Measurements from ENCODE around the gene ACTR3. TPM values are rescaled to one million over a fixed set of nuclear protein-coding genes. Genes with fewer than 3 reads are reported as not detected.
A peak's percentile ranks its signal among the peaks of the same experiment; 100 is the strongest.

The ACTR3 gene
- total RNA-seq, 2 donors from 2014 or later, result 229 to 267 TPM

DNA sequence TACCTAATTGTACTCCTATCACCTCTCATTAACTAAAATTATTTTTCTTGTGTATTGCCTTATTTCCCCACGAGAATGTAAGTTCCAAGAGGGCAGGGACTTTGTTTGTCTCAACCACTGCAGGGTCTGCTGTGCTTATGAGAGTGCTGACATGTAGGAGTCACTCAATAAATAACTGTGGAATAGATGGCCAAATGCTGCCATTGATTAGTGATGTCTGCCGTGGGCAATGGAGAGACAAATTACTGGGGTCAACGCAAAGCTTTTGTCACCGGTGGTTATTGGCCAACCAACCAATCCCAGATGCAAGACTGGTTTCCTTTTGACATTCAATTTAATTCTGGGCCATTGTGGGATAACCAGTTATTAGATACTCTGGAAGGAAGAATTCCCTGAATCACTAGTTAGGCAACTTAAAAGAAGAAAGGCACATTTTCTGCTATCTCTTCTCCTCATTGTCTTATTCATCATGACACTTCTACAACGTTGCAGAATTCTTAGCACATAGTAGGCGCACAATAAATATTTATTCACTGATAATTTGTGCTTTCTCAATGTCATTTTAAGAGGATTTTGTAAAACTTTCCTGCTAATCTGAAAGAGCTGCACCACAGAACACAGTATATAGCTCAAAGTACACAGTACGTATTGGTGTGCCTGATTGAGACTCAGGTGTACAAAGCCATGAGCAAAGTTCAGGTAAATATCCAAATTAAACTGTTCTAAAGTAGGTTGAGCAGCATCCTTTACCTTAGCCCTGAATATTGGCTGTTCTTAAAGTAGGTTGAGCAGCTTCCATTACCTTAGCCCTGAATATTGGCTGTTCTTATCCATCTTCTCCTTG is 95.9 kb downstream of the ACTR3 start:
- H3K27ac Mint-ChIP-seq, result no peak overlapping the region
- no peaks in the 10 kb centered on the region for H3K27me3 Mint-ChIP-seq
- no peak for ATAC-seq
- H3K9me3 ChIP-seq (ENCODE audit: control insufficient read depth, low read length, poor library complexity, severe bottlenecking), result no peaks in the 10 kb centered on the region
- no peak overlapping the region for H3K4me3 Mint-ChIP-seq
- H3K4me1 Mint-ChIP-seq, result no peaks in the 10 kb centered on the region
- H3K36me3 Mint-ChIP-seq (ENCODE audit: low read depth), result peaks cover 3% of the 10 kb centered on the region
- DNase-seq, result no peak

DNA sequence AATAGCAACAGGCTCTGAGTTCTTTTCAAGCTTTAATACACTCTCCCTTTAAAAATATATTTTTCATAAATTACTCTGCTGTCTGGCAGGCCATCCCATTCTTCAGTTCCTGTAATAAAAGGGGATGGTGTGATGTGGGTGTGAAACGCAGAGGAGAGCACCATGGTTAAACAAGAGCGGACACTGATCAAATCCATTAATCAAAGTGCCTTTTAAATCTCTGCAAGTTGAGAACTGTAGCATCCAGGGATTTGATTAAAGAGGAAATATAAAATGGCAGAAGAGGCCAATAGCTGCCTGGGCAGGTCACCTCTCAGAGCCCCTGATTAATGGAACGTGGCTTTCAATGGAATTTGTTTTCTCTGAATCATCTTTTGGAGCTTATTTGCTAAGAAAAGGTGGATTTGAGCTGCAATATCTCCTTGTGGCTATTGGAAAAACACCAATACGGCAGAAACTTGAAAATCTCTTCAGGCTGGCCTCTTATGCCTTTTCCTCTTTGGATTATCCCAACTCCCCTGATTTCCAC is 96.9 kb downstream of the ACTR3 start:
- Mint-ChIP-seq H3K36me3 (ENCODE audit: low read depth) (no peaks in the 10 kb centered on the region), H3K4me1 (no peaks in the 10 kb centered on the region), H3K27ac (no peak overlapping the region), H3K27me3 (no peaks in the 10 kb centered on the region), H3K4me3 (no peak overlapping the region)
- ATAC-seq (no peak), DNase-seq (no peak)
- H3K9me3 ChIP-seq (ENCODE audit: control insufficient read depth, low read length, poor library complexity, severe bottlenecking), result no peaks in the 10 kb centered on the region

- no peak for DNase-seq
- no peak for ATAC-seq
- Mint-ChIP-seq H3K4me1 (no peaks in the 10 kb centered on the region), H3K27me3 (no peaks in the 10 kb centered on the region), H3K27ac (no peak overlapping the region), H3K36me3 (ENCODE audit: low read depth) (peaks cover 2% of the 10 kb centered on the region), H3K4me3 (no peak overlapping the region)
- no peaks in the 10 kb centered on the region for H3K9me3 ChIP-seq (ENCODE audit: control insufficient read depth, low read length, poor library complexity, severe bottlenecking)
These were observed 102.2 kb downstream of the ACTR3 start for GRCh38 chr2:113992090-113992489.

DNA sequence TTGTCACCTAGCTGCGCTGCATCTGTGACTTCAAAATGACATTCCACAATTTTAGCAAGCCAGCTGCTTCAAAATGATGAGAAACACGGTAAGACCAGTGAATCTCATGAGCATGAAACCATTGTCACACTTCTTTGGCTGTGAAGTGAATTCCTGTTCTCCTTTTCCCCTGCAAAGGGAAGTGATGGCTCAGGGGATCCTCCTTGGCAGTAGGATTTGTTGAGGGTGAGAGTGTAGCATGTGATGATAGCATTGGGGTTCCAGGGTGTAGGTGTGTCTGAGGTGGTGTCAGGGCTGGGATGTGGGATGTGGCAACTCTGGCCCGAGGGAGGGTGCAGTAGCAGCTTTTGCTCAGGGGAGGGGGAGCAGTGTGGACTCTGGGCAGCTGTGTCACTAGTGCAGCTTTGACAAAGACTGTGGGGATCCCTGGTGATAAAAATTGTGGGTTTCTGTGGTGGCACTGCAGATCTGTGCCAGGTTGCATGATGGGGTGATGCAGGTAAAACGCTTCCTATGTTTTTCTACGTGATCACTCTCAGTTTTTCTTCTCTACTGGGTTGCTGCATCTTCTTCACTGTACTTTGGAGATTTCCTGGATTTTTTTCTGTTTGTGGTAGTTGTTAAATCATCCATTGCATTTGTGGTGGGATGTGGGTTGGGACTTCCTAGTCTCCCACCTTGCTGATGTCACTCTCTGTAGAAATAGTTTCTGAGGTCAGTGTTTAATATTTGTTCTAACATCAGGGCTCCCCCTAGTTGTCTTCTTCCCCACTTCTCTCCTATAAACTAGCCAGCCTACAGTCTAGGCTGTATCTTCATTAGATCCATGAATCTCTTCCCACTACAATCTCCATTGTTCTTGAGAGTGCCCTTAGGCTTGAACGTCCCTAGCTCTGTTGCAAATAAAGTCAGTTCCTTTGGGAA is 107.0 kb downstream of the ACTR3 start:
- Mint-ChIP-seq H3K27me3 (no peaks in the 10 kb centered on the region), H3K36me3 (ENCODE audit: low read depth) (peaks cover 8% of the 10 kb centered on the region), H3K4me3 (peak overlapping the region; percentile 46), H3K4me1 (peaks cover 2% of the 10 kb centered on the region), H3K27ac (no peak overlapping the region)
- DNase-seq (no peak), ATAC-seq (no peak)
- H3K9me3 ChIP-seq (ENCODE audit: control insufficient read depth, low read length, poor library complexity, severe bottlenecking), result no peaks in the 10 kb centered on the region

- Mint-ChIP-seq H3K27me3 (no peaks in the 10 kb centered on the region), H3K27ac (no peak overlapping the region), H3K36me3 (ENCODE audit: low read depth) (peaks cover 6% of the 10 kb centered on the region), H3K4me3 (no peak overlapping the region), H3K4me1 (peaks cover 2% of the 10 kb centered on the region)
- DNase-seq, result no peak
- no peak for ATAC-seq
- no peaks in the 10 kb centered on the region for H3K9me3 ChIP-seq (ENCODE audit: control insufficient read depth, low read length, poor library complexity, severe bottlenecking)
These were observed 111.3 kb downstream of the ACTR3 start for GRCh38 chr2:114001152-114001551.

DNA sequence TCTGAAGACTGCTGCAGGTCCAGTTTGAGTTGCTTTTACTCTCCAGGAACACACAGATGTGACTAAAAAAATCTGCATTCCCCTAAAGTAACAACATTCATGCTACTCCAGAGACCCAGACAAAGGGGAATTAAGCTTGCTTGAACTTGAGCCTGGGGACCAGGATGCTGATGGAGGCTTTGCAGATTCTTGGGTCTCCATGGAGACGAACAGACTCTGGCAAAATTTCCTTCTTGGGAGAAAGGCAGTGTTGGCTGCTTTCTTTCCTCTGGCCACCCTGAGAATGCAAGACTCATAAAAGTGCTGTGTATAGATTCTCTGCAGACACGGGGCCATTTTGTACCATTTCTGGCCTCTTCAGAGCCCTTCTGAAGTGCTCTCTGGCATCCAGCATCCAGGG is 112.0 kb downstream of the ACTR3 start:
- Mint-ChIP-seq H3K4me3 (no peak overlapping the region), H3K4me1 (peaks cover 2% of the 10 kb centered on the region), H3K36me3 (ENCODE audit: low read depth) (peaks cover 6% of the 10 kb centered on the region), H3K27me3 (no peaks in the 10 kb centered on the region), H3K27ac (no peak overlapping the region)
- H3K9me3 ChIP-seq (ENCODE audit: control insufficient read depth, low read length, poor library complexity, severe bottlenecking), result no peaks in the 10 kb centered on the region
- no peak for ATAC-seq
- no peak for DNase-seq

DNA sequence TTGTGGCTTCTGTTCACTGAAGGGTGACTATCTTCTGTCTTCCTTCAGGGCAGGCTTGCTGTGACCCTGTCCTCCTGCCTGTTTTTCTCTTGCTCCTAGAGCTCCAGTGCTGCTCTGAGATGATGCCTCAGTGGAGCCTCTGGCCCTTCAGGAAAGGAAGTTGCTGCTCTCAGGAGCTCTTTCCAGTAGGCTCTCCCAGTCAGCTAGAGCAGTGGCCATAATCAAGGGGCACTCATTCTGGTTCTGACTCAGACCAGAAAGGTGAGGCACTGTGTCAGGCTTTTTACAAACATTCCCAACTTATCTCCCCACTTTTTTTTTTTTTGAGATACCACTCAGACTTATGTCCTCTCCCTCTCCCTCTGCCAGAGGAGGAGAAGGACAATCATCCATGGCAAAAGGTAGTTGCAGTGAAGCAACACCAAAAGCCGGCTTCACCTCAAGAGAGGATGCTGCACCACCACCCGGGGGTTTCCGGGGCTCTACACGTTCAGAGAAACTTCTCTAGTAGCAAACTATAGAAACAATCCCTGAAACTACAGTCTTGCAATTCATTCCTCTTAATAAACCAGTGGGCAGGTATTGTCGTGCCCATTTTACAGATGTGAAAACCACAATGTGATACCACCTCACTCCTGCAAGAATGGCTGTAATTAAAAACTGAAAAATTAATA is 115.4 kb downstream of the ACTR3 start:
- Mint-ChIP-seq H3K36me3 (ENCODE audit: low read depth) (no peaks in the 10 kb centered on the region), H3K4me1 (peaks cover 2% of the 10 kb centered on the region), H3K4me3 (no peak overlapping the region), H3K27ac (no peak overlapping the region), H3K27me3 (no peaks in the 10 kb centered on the region)
- ATAC-seq (no peak), DNase-seq (no peak)
- no peaks in the 10 kb centered on the region for H3K9me3 ChIP-seq (ENCODE audit: control insufficient read depth, low read length, poor library complexity, severe bottlenecking)

GRCh38 chr2:114006460-114006859 is 116.6 kb downstream of the ACTR3 start:
- ATAC-seq, result no peak
- Mint-ChIP-seq H3K27ac (no peak overlapping the region), H3K4me3 (no peak overlapping the region), H3K27me3 (no peaks in the 10 kb centered on the region), H3K4me1 (peaks cover 2% of the 10 kb centered on the region), H3K36me3 (ENCODE audit: low read depth) (no peaks in the 10 kb centered on the region)
- no peak for DNase-seq
- H3K9me3 ChIP-seq (ENCODE audit: control insufficient read depth, low read length, poor library complexity, severe bottlenecking), result no peaks in the 10 kb centered on the region

GRCh38 chr2:114007436-114007835 is 117.5 kb downstream of the ACTR3 start:
- Mint-ChIP-seq H3K27ac (no peak overlapping the region), H3K4me3 (no peak overlapping the region), H3K27me3 (peaks cover 3% of the 10 kb centered on the region), H3K4me1 (peaks cover 2% of the 10 kb centered on the region), H3K36me3 (ENCODE audit: low read depth) (no peaks in the 10 kb centered on the region)
- no peaks in the 10 kb centered on the region for H3K9me3 ChIP-seq (ENCODE audit: control insufficient read depth, low read length, poor library complexity, severe bottlenecking)
- ATAC-seq (no peak), DNase-seq (no peak)

GRCh38 chr2:114008720-114009119 is 118.8 kb downstream of the ACTR3 start:
- no peak for DNase-seq
- no peaks in the 10 kb centered on the region for H3K36me3 Mint-ChIP-seq (ENCODE audit: low read depth)
- ATAC-seq, result no peak
- no peaks in the 10 kb centered on the region for H3K9me3 ChIP-seq (ENCODE audit: control insufficient read depth, low read length, poor library complexity, severe bottlenecking)
- no peak overlapping the region for H3K27ac Mint-ChIP-seq
- H3K27me3 Mint-ChIP-seq, result peaks cover 5% of the 10 kb centered on the region
- no peak overlapping the region for H3K4me3 Mint-ChIP-seq
- H3K4me1 Mint-ChIP-seq, result peaks cover 2% of the 10 kb centered on the region

DNA sequence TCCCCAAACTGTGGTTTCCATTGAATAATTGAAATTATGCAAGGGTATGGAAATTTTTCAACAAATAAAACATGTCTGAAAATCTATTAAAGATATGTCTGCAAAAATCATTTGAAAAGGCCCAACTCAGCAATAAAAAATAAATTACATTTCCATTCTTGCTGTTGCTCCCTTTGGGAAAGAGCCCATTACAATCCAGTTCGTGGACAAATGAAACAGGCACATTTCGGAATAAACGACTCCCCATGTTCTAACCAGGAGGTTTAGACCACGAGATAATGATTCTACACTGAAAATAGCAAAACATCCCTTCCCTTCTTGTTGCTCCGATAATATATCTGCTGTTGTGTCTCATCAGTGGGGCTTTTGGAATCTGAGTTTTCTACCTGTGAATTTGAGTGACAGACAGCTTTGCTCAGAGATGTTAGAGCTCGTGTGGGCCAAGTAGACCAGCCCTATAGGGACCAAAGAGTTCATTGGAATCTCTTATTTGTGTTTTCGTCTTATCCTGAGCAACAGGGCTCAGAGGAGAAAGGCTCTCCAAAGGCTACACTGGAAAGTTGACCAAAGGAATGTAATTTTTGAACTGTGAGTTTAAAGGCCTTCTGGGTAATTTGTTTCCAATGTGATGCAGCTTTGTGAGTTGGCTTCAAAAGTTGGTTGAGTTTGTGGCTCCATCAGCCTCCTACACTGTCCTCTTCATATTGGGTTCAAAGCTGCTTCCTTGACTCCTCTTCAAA is 119.5 kb downstream of the ACTR3 start:
- no peak overlapping the region for H3K4me3 Mint-ChIP-seq

DNA sequence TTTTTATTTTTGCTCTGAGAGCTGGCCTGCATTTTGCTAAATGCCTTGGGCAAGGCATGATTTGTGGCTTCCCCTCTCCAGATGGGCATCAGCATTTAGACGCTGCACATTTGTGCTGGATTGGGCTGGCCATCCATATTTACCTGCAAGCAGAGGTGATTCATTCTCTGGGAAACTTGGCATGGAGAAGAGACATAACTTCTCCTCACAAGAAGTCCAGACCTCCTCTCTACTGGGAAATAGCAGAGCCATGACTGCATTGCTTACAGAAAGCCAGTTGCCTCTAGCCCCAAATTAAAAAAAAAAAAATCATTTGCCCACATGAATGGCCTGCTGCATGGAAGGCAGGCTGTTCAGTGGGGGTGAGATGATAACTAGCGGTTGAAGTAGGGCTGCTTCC is 120.1 kb downstream of the ACTR3 start:
- ATAC-seq, result no peak
- H3K27ac Mint-ChIP-seq, result no peak overlapping the region
- peaks cover 5% of the 10 kb centered on the region for H3K27me3 Mint-ChIP-seq
- peaks cover 2% of the 10 kb centered on the region for H3K4me1 Mint-ChIP-seq
- DNase-seq, result no peak
- H3K36me3 Mint-ChIP-seq (ENCODE audit: low read depth), result no peaks in the 10 kb centered on the region
- H3K4me3 Mint-ChIP-seq, result peak overlapping the region; percentile 49
- H3K9me3 ChIP-seq (ENCODE audit: control insufficient read depth, low read length, poor library complexity, severe bottlenecking), result no peaks in the 10 kb centered on the region

More for the DNA sequence above, 119.5 kb downstream of the ACTR3 start:
- DNase-seq (no peak), ATAC-seq (no peak)
- peaks cover 5% of the 10 kb centered on the region for H3K27me3 Mint-ChIP-seq
- H3K27ac Mint-ChIP-seq, result no peak overlapping the region
- H3K36me3 Mint-ChIP-seq (ENCODE audit: low read depth), result no peaks in the 10 kb centered on the region
- H3K4me1 Mint-ChIP-seq, result peaks cover 2% of the 10 kb centered on the region
- H3K9me3 ChIP-seq (ENCODE audit: control insufficient read depth, low read length, poor library complexity, severe bottlenecking), result no peaks in the 10 kb centered on the region
